SK-N-MC (cell line): ENCODE measurements around the gene MACROD2.

ENCODE experiments used
- EZH2 ChIP-seq: fragments of 200-600 bp; sonication (generic); IDR thresholded peaks from one replicate; pipeline ENCODE4 v1.6.1; 2017; ENCODE audit warnings: antibody characterized with exemption
- FOXP2 ChIP-seq: optimal IDR thresholded peaks from 2 replicates; pipeline ENCODE3; 2011; ENCODE audit warnings: mild to moderate bottlenecking, moderate library complexity; ENCODE audit not compliant: insufficient read depth; ENCODE audit errors: extremely low read length, control extremely low read depth
- POLR2AphosphoS5 ChIP-seq: IDR thresholded peaks from 2 replicates; pipeline ENCODE4 v1.6.1; 2012; ENCODE audit warnings: mild to moderate bottlenecking, low read depth, low read length, borderline replicate concordance

GRCh38 chr20:14407336-14407735 is 412.0 kb downstream of the MACROD2 start:
- TF ChIP-seq EZH2 (no peak), POLR2AphosphoS5 (no peak), FOXP2 (no peak)
